Activated T-cell treated with anti-CD3 and anti-CD28 coated beads, Interleukin-2, amount 50 U/mL, for 72 hours (primary cell): ENCODE results near the gene PDE11A. TPM values are rescaled to one million over a fixed set of nuclear protein-coding genes. Genes with fewer than 3 reads are reported as not detected.

Source experiments
- ATAC-seq, 2 donors: fragments of 150-1000 bp; cut with Tn5 transposase; replicated peaks in 1 of 2; 2 replicates each; pipeline ENCODE4 v1.10.0; 2021; ENCODE audit warnings: moderate library complexity in 2 of 2, mild to moderate bottlenecking in 1 of 2
- DNase-seq, 2 donors: peaks; one replicate each; pipeline ENCODE4 v3.0.0; 2021 to 2022; ENCODE audit warnings: mixed read lengths in 1 of 2
- H3K27ac Mint-ChIP-seq: one replicate; pipeline ENCODE4 v1.8.0; 2022; ENCODE audit warnings: mild to moderate bottlenecking, moderate library complexity, mixed read lengths
- H3K27me3 Mint-ChIP-seq: one replicate; pipeline ENCODE4 v1.8.0; 2022; ENCODE audit warnings: low read depth, mixed read lengths
- H3K36me3 Mint-ChIP-seq, 2 donors: one replicate each; pipeline ENCODE4 v1.8.0; 2022; ENCODE audit warnings: mixed read lengths in 2 of 2, mild to moderate bottlenecking in 1 of 2; ENCODE audit not compliant: insufficient read depth in 2 of 2
- H3K4me1 Mint-ChIP-seq: one replicate; pipeline ENCODE4 v1.8.0; 2022; ENCODE audit warnings: low read depth, mixed read lengths
- H3K4me3 Mint-ChIP-seq, 2 donors: one replicate each; pipeline ENCODE4 v1.8.0; 2022; ENCODE audit warnings: mild to moderate bottlenecking in 2 of 2, mixed read lengths in 2 of 2, moderate library complexity in 2 of 2
- H3K9me3 Mint-ChIP-seq, 2 donors: one replicate each; pipeline ENCODE4 v1.8.0; 2022; ENCODE audit warnings: mixed read lengths in 2 of 2
- total RNA-seq, 2 donors: library from RNA; stranded (reverse); gene quantifications; one replicate each; pipeline ENCODE4 v1.2.3, GENCODE V29; 2022

PDE11A gene
- total RNA-seq, 2 donors from 2014 or later = not detected

- Mint-ChIP-seq H3K27ac (no peak overlapping the region), H3K27me3 (peaks cover 10% of the 10 kb centered on the region), H3K4me1 (peaks cover 5% of the 10 kb centered on the region), H3K36me3 (no peaks in the 10 kb centered on the region), H3K4me3 (no peak overlapping the region), H3K9me3 (peaks cover 0 to 5% of the 10 kb centered on the region in 2 donors)
- DNase-seq (no peak), ATAC-seq (no peak)
These were observed 490.6 kb downstream of the PDE11A start for GRCh38 chr2:177582000-177582399.

- no peak for DNase-seq
- no peak overlapping the region for H3K27ac Mint-ChIP-seq
- ATAC-seq = no peak
- peaks cover 0 to 5% of the 10 kb centered on the region in 2 donors for H3K9me3 Mint-ChIP-seq
- H3K4me3 Mint-ChIP-seq = no peak overlapping the region
- H3K36me3 Mint-ChIP-seq = no peaks in the 10 kb centered on the region
- peaks cover 10% of the 10 kb centered on the region for H3K27me3 Mint-ChIP-seq
- no peaks in the 10 kb centered on the region for H3K4me1 Mint-ChIP-seq
These were observed 493.0 kb downstream of the PDE11A start for GRCh38 chr2:177579486-177580036.

GRCh38 chr2:177578454-177578853 lies 494.1 kb downstream of the PDE11A start:
- Mint-ChIP-seq H3K4me1 (no peaks in the 10 kb centered on the region), H3K4me3 (no peak overlapping the region), H3K9me3 (peaks cover 0 to 5% of the 10 kb centered on the region in 2 donors), H3K27ac (no peak overlapping the region), H3K27me3 (peaks cover 10% of the 10 kb centered on the region), H3K36me3 (no peaks in the 10 kb centered on the region)
- ATAC-seq (no peak), DNase-seq (no peak)

GRCh38 chr2:177577075-177577474 lies 495.5 kb downstream of the PDE11A start:
- DNase-seq (no peak), ATAC-seq (no peak)
- Mint-ChIP-seq H3K27me3 (peaks cover 10% of the 10 kb centered on the region), H3K36me3 (no peaks in the 10 kb centered on the region), H3K4me3 (no peak overlapping the region), H3K4me1 (no peaks in the 10 kb centered on the region), H3K27ac (no peak overlapping the region), H3K9me3 (peaks cover 0 to 3% of the 10 kb centered on the region in 2 donors)

GRCh38 chr2:177575358-177575757 lies 497.2 kb downstream of the PDE11A start:
- Mint-ChIP-seq H3K27ac (no peak overlapping the region), H3K4me1 (no peaks in the 10 kb centered on the region), H3K36me3 (no peaks in the 10 kb centered on the region), H3K27me3 (peaks cover 1% of the 10 kb centered on the region), H3K4me3 (no peak overlapping the region), H3K9me3 (no peaks in the 10 kb centered on the region)
- ATAC-seq = no peak
- DNase-seq = no peak

- Mint-ChIP-seq H3K4me1 (no peaks in the 10 kb centered on the region), H3K4me3 (no peak overlapping the region), H3K9me3 (no peaks in the 10 kb centered on the region), H3K27me3 (no peaks in the 10 kb centered on the region), H3K27ac (no peak overlapping the region), H3K36me3 (no peaks in the 10 kb centered on the region)
- ATAC-seq = no peak
- DNase-seq = no peak
These were observed 498.2 kb downstream of the PDE11A start for GRCh38 chr2:177574356-177574755.

Other genes with a start within 250 kb of the PDE11A start
- gene RBM45, start 39.7 kb upstream of the PDE11A start, total RNA-seq = 10 to 100 TPM; 10.5 to 10.8 TPM
- 1 to 10 TPM; 5.5 to 6.1 TPM for gene OSBPL6, start 121.7 kb upstream of the PDE11A start, total RNA-seq